HG03460 (cell line): ENCODE measurements around the gene ZNF682.
"Not testable (repeated sequence)": the region's sequence is repeated elsewhere in the genome, so short reads cannot be mapped to it uniquely, and the experiment has no call there.

Source experiments
- ATAC-seq: cut with Tn5 transposase; IDR thresholded peaks from one replicate; pipeline ENCODE4 v1.9.1; 2021; ENCODE audit not compliant: unreplicated experiment

The ZNF682 gene

GRCh38 chr19:20005741-20006140 is 33.6 kb downstream of the ZNF682 start:
- no peak for ATAC-seq

DNA sequence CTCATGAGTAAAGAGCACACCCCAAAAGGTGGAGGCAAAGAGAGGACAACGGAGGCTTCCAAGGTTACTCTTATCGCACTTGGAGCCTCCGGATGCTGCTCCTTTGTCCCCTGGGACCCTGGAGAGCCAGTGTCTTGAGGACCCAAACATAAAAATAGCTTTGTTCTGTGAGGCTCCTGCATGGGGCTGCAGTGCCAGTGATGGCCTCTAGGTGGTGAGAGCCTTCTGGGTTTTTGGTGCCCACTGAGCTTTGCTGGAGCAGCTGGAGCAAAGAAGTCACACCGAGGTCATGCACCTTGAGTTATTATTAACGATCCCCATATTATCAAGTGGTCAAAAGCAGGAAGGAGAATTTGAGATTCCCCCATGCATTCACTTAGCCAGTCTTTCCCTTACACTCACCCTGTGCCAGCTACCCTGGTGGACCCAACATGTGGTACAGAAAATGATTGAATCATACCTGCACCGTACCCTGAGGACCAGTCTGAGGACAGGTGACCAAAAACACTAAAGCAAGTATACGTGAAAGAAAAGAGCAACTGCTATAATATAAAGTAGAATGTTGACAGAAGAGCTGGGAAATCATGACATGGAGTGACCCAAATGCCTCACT is 41.5 kb downstream of the ZNF682 start:
- no peak for ATAC-seq

DNA sequence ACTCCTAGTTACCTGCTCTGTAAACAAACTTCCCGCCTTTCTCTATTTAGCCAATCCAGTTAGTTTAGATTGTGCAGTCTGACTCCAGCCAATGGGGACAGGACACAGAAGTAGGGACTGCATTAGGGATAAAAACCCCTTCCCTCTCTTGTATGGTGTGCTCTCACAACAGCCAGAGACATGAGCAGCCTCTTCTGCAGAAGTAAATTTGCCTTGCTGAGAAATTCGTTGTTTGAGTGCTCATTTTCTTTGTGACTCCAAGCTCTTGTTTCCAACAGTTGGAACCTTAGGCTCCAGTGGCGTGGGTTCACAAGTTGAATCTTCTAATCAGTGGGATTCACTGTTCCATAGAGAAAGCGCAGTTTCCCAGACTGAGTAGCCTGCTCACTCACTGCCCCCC is 72.4 kb downstream of the ZNF682 start:
- ATAC-seq: no peak

DNA sequence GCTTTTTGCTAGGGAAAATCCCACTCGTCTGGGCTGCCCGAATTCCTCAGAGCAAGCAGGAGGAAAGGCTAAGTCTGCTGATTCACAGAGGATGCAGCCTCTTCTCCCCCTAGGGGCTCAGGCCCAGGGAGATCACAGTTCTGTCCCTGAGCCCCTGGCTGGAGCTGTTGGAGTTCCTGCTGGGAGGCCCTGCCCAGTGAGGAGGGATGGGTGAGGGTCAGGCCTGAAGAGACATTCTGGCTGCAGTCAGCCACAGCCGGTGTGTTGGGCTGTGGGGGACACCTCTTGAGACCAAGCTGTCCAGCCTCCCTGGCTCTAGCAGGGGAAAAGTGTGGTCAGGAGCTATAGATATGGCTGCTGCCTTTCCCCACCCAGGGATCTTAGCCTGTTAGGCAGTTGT is 73.2 kb downstream of the ZNF682 start:
- not testable (repeated sequence) for ATAC-seq

GRCh38 chr19:19964416-19964815 is 74.9 kb downstream of the ZNF682 start:
- ATAC-seq: no peak

GRCh38 chr19:19959151-19959799 is 80.0 kb downstream of the ZNF682 start:
- ATAC-seq: not testable (repeated sequence)

GRCh38 chr19:19957766-19958165 is 81.5 kb downstream of the ZNF682 start:
- not testable (repeated sequence) for ATAC-seq

DNA sequence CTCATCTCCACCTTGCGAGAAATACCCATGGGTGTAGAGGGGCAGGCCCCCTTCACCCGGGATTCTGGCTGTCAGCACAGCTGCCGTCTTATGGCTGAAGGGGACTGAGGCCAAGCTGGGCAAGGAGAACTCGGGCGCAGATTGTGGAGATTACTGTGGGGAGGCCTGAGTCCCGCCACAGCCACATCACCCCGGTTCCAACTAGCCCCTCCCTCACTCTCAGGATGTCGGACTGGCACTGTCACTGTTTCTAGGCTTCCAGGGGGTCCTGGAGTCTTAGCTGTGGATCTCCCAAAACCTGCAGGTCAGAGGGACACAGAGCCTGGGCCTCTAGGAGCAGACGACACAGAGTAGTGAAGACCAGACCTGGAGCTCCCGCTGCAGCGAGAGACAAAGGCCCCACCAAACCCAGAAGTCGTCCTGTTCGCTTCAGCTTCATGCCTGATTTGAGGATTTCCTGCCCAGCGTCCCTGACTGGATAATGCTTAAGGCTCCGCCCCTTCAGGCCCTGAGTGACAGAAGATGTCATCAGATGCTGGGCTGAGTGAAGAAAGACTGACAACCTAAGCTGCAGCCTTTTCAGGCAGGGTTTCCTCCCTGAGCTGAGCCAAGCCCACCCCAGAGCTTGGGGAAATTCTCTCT is 82.8 kb downstream of the ZNF682 start:
- no peak for ATAC-seq

DNA sequence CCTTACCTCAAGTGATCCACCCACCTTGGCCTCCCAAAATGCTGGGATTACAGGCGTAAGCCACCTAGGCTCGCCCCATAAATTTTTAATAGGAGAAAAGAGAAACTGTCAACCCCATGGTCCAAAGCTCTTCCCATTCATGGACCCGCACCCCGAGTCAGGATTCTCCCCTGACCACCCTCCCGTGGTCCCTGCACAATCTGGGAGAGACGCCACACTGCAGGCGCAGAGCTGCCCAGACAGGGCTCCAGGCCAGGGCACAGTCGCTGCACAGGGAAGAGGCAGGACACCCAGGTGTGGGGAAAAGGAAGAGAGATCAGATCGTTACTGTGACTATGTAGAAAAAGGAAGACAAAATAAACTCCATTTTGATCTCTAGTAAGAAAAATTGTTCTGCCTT is 84.1 kb downstream of the ZNF682 start:
- no peak for ATAC-seq
